Glutamatergic neuron (in vitro differentiated cells): Measurements from ENCODE around the gene DYNLRB1. TPM values are rescaled to one million over a fixed set of nuclear protein-coding genes. Genes with fewer than 3 reads are reported as not detected.

Experiments
- DNase-seq: peaks from one replicate; pipeline ENCODE4 v3.0.0; 2022
- H3K27ac Mint-ChIP-seq: one replicate; pipeline ENCODE4 v1.8.0; 2020; ENCODE audit warnings: mild to moderate bottlenecking, mixed read lengths, inconsistent platforms; ENCODE audit not compliant: unreplicated experiment
- H3K27me3 Mint-ChIP-seq: one replicate; pipeline ENCODE4 v1.8.0; 2020; ENCODE audit warnings: mild to moderate bottlenecking, moderate library complexity, mixed read lengths, inconsistent platforms; ENCODE audit not compliant: unreplicated experiment
- H3K36me3 Mint-ChIP-seq: one replicate; pipeline ENCODE4 v1.8.0; 2020; ENCODE audit warnings: mild to moderate bottlenecking, mixed read lengths, inconsistent platforms; ENCODE audit not compliant: unreplicated experiment
- H3K4me1 Mint-ChIP-seq: one replicate; pipeline ENCODE4 v1.8.0; 2020; ENCODE audit warnings: mild to moderate bottlenecking, low read depth, mixed read lengths, inconsistent platforms; ENCODE audit not compliant: unreplicated experiment
- H3K4me3 Mint-ChIP-seq: one replicate; pipeline ENCODE4 v1.8.0; 2020; ENCODE audit warnings: mild to moderate bottlenecking, mixed read lengths, inconsistent platforms; ENCODE audit not compliant: unreplicated experiment
- H3K9me3 Mint-ChIP-seq: one replicate; pipeline ENCODE4 v1.8.0; 2020; ENCODE audit warnings: mild to moderate bottlenecking, moderate library complexity, mixed read lengths, inconsistent platforms; ENCODE audit not compliant: unreplicated experiment
- CTCF ChIP-seq: fragments of 200-600 bp; sonication (generic); IDR thresholded peaks from one replicate; pipeline ENCODE4 v1.5.0; 2021; ENCODE audit not compliant: partially characterized antibody, unreplicated experiment
- total RNA-seq: library from RNA; stranded (reverse); fragmentation: NEBNext Ultra II Directional; extraction: Animal tissue kit (Norgen Biotek cat#: 25700); gene quantifications from one replicate; pipeline ENCODE4 v1.2.1, GENCODE V29; 2021; ENCODE audit not compliant: unreplicated experiment

The DYNLRB1 gene
- total RNA-seq, 1 donor from 2014 or later = 185 TPM

- H3K27me3 Mint-ChIP-seq = peaks cover 3% of the 10 kb centered on the region
- H3K4me3 Mint-ChIP-seq = no peak overlapping the region
- no peaks in the 10 kb centered on the region for H3K4me1 Mint-ChIP-seq
- no peak for DNase-seq
- H3K36me3 Mint-ChIP-seq = no peaks in the 10 kb centered on the region
- no peaks in the 10 kb centered on the region for H3K9me3 Mint-ChIP-seq
- TF ChIP-seq CTCF = no peak
- H3K27ac Mint-ChIP-seq = no peak overlapping the region
Observed at GRCh38 chr20:34571753-34572152, 55.5 kb downstream of the DYNLRB1 start.

- Mint-ChIP-seq H3K27me3 (peaks cover 3% of the 10 kb centered on the region), H3K27ac (no peak overlapping the region), H3K4me3 (no peak overlapping the region), H3K9me3 (no peaks in the 10 kb centered on the region), H3K4me1 (no peaks in the 10 kb centered on the region), H3K36me3 (no peaks in the 10 kb centered on the region)
- no peak for DNase-seq
- TF ChIP-seq CTCF = no peak
Observed at GRCh38 chr20:34573541-34574300, 57.5 kb downstream of the DYNLRB1 start.

GRCh38 chr20:34574426-34574825, 58.2 kb downstream of the DYNLRB1 start:
- no peak overlapping the region for H3K27ac Mint-ChIP-seq
- H3K4me3 Mint-ChIP-seq = no peak overlapping the region
- DNase-seq = no peak
- no peak for TF ChIP-seq CTCF
- no peaks in the 10 kb centered on the region for H3K9me3 Mint-ChIP-seq
- peaks cover 3% of the 10 kb centered on the region for H3K27me3 Mint-ChIP-seq
- no peaks in the 10 kb centered on the region for H3K4me1 Mint-ChIP-seq
- no peaks in the 10 kb centered on the region for H3K36me3 Mint-ChIP-seq

GRCh38 chr20:34574861-34575260, 58.6 kb downstream of the DYNLRB1 start:
- H3K9me3 Mint-ChIP-seq = no peaks in the 10 kb centered on the region
- no peak overlapping the region for H3K4me3 Mint-ChIP-seq
- TF ChIP-seq CTCF = no peak
- DNase-seq = no peak
- H3K27ac Mint-ChIP-seq = no peak overlapping the region
- peaks cover 3% of the 10 kb centered on the region for H3K27me3 Mint-ChIP-seq
- no peaks in the 10 kb centered on the region for H3K36me3 Mint-ChIP-seq
- no peaks in the 10 kb centered on the region for H3K4me1 Mint-ChIP-seq

- no peaks in the 10 kb centered on the region for H3K9me3 Mint-ChIP-seq
- H3K36me3 Mint-ChIP-seq = no peaks in the 10 kb centered on the region
- no peak for TF ChIP-seq CTCF
Observed at GRCh38 chr20:34575271-34575670, 59.0 kb downstream of the DYNLRB1 start.

More at GRCh38 chr20:34575271-34575670, 59.0 kb downstream of the DYNLRB1 start:
- Mint-ChIP-seq H3K27me3 (peaks cover 3% of the 10 kb centered on the region), H3K27ac (no peak overlapping the region), H3K4me1 (no peaks in the 10 kb centered on the region), H3K4me3 (no peak overlapping the region)
- no peak for DNase-seq
